Pons (tissue), 1 donor: ENCODE measurements around the gene F12.
A peak's percentile ranks its signal among the peaks of the same experiment; 100 is the strongest.

Experiments
- DNase-seq: peaks from one replicate; pipeline ENCODE4 v3.0.0-alpha.2; 2016; ENCODE audit warnings: low spot score

F12 gene

DNA sequence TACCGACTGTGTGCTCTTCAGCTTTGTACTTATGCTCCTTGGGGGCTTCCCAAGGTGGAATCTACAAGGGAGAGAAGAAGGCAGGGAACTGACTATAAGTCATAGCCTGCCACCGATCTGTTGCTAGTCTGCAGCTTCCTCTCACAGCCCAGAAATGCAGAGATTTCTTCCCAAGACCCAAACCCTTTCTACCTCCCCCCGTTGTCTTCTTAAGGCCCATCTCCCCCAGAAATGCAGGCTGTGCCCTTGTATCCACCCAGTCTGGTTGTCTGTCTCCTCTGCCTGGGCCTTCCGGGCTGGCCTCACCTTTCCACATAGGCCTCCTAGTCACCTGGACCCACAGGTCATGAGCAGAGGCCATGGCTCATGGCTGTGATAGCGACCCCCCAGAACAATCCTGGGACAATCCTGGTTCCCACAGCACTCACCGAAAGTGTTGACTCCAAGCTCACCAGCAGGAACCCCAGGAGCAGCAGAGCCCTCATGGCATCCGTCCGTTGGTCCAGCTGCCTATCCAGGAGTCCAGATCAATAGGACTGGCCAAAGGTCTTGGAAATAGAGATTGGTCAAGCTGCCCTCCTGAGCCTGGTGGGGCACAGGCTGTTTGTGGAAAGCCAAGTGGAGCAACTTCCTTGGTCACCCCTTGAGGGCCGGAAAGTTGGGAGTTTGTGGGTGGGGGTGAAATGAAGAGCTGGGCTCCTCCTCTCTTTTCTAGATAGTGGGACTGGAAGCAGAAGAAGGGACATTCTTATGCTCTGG, at the start of gene F12:
TSS of gene F12 (minus strand) at position 522 of the 759 bp plus-strand sequence. CDS start at position 485, 37 bp downstream.
- no peak for DNase-seq

DNA sequence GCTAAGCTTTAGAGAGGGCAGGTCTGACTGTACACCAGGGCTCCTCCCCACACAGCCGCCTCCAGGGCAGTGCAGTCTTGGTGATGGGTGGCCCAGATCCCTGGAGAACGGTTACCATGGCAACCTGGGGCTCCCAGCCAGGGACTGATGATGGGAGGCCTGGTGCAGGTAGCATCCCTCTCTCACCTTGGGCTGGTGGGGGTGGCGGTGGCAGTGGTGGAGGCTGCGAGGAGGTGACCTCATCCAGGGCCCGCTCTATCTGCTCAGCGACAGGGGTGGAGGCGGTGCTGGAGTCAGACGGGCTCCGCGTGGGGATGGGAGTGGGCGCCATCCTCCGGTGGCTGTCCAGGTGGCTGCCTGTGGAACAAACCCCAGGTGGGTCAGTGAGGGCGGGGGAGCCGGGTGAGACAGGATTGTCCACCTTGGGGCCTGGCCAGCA, 49.6 kb upstream of the F12 start:
- no peak for DNase-seq

DNA sequence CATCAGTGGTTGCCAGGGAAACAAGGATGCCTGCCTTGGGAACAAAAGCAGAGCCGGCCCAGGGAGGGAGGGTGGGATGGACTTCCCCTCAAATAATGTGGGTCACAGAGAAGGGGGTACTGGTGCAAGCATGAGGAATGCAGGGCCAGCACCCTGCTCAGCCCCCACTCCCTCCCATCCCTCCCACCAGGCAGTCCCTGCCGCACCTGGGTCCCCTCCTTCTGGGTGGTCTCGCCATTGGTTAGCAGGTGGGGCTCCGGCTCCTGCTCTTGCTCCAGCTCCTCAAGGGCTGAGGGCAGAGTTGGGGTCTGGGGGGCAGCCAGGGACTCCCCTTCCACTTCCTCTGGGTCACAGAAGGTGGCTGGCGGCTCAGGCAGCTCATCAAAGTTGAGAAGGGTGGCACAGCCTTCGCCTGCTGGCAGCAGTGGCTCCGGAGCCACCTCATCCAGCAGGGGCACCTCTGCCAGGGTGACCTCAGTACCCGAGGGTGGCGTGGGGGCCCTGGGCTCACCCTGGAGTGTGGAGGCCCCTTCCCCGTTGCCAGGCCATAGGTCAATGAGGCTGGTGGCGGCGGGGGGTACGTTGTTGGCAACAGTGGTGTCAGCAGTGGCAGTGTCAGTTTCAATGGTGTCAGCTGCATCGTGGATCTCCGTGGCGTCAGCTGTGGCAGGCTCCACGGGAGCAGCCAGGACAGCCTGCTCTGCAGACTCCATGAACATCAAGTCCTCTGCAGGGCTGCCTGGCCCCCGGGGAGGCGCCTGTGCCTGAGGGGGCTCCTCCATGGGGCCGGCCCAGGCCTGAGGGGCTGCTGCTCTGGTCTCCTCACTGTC, 48.7 kb upstream of the F12 start:
- DNase-seq: no peak

DNA sequence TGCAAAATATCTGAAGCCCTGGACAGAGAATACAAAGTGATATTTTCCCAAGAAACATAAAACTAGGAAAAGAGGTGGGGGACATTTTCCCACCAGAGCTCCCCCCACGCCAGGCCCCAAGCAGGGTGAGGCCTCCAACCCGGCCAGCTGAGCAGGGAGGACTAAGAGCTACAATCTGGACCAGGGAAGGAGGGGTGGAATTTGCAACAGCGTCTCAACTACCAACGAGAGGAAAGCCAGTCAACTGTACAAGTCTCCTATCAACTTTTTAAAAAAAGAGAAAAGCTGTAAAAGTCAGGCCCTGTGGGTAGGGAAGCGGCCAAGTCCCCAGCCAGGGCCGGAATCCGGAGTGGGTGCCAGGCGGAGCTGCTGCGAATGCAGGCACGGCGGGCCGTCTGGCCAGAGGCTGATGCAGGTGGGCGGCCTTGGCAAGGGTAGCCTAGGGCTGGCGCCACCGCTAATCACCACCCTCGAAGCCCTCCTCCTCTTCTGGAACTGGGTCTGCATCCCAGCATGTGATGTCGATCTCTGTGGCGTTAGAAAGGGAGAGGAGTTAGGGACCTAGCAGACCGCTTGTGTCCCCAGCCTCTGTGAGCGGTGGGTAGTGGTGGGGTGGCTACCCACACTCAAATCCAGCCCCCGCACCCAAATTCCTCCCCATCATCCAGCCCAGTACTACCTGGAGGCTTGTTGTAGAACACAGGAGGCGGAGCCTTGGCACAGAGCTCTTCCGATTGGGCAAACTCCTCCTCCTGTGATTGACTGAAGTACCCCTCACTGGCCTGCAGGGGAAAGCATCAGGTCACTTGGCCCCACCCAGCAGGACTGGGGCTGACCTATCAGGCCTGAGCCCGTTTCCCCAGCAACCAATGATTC, 47.9 kb upstream of the F12 start:
- peak; percentile 96 for DNase-seq

DNA sequence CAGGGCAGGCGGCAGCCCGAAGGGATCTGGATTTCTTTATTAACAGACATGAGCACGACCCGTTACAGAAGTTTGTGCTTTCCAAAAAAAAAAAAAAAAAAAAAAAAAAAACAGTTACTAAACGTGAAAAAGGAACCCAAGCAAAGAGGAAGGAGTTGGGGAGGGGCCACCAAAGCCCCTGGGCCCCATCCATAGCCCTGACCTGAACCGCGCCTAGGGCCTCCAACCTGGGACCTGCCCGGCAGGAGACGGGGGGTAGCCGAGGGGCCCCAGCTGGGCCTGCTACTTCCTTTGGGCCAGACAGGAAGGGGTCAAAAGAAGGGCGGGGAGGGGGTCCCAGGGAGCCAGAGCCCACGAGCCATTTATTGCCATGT, 47.2 kb upstream of the F12 start:
- DNase-seq: no peak

DNA sequence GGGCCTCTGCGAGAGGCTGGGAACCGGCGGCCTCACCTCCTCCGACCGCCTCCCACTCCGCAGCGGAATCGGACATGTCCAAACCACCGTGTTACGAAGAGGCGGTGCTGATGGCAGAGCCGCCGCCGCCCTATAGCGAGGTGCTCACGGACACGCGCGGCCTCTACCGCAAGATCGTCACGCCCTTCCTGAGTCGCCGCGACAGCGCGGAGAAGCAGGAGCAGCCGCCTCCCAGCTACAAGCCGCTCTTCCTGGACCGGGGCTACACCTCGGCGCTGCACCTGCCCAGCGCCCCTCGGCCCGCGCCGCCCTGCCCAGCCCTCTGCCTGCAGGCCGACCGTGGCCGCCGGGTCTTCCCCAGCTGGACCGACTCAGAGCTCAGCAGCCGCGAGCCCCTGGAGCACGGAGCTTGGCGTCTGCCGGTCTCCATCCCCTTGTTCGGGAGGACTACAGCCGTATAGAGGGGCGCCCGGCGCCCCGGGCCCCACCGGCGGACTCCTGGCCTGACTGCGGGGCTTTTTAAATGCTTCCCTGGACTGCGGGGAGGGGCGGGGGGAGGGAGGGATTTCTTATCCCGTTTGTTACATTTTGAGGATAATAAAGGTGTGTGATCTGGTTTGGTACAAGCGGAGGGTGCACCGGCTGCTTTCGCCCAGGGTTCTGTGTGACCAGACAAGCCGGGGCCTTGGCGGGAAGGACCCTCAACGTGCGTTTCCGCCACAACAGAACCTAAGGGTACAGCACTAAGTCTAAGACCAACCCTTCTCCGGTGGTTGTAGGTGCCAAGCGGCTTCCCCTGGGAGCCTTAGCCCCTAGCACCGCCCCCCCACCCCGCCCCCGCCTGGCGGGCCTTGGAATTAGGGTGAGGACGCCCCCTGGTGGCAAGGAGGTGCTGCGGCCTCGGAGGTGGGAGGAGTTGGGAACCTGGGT, 46.6 kb upstream of the F12 start:
- DNase-seq: peak; percentile 76

DNA sequence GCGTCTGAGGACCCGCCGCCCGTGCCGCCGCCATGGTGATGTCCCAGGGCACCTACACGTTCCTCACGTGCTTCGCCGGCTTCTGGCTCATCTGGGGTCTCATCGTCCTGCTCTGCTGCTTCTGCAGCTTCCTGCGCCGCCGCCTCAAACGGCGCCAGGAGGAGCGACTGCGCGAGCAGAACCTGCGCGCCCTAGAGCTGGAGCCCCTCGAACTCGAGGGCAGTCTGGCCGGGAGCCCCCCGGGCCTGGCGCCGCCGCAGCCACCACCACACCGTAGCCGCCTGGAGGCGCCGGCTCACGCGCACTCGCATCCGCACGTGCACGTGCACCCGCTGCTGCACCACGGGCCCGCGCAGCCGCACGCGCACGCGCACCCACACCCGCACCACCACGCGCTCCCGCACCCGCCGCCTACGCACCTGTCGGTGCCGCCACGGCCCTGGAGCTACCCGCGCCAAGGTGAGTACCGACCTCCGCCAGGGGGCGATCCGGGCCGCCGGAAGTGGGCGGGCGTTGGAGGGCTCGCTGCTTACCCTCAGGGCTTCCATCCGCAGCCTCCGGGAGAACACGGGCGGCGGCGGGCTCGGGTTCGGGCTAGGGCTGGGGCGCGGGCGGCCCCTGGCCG, 45.8 kb upstream of the F12 start:
- DNase-seq: no peak

DNA sequence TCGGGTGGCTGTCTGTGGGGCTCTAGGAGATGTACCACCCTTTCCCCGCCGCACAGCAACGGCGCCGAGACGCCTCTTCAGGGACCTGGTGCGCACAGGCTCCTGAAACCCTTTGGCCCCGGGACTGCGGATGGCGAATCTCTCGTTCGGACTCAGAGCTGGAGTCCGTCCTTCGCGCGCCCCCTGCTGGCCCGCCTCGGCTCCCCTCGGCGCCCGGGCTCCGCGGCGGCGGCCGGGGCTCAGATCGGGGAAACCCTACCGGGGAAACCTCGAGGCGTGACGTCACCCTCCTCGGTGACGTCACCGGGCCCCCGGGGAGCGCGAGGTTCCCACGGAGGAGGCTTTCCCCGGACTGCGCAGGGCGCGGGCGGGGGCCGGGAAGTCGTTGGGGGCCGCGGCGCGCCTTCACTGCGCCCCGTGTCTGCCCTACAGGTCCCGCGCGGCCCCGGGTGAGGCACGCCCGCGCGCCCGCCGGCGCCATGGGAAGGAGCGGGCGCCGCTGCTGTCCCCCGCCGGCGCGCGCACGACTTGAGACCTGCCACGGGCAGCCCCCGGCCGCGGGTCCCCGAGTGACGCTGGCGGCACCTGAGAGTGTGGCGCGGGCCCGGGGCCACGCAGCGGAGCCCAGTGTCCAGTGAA, 45.2 kb upstream of the F12 start:
- DNase-seq: peak; percentile 73

DNA sequence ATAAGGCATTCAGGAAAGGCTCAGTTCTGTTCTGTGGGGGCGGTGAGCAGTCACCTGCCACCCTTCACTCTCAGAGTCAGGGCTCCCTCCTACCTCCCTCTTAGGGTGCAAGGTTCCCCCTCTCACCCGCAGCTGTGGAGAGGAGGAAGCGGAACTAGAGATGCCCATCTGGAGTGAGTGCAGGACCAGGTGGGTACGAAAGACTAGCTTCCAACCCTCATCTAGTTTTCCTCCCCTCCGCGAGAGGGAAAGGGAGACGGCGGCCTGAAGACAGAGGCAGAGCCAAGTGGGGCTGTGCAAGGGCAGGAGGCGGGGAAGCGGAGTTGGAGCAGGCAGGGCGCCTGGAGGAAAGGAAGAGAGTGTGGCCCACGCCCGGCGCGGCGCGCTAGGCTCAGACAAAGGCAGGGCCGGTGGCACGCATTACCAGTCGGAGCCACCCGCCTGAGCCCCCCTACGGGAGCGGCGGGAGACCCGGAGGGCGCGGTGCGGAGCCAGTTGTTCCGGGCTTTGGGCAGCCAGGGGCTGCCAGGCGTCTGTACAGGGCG, 44.6 kb upstream of the F12 start:
- no peak for DNase-seq

DNA sequence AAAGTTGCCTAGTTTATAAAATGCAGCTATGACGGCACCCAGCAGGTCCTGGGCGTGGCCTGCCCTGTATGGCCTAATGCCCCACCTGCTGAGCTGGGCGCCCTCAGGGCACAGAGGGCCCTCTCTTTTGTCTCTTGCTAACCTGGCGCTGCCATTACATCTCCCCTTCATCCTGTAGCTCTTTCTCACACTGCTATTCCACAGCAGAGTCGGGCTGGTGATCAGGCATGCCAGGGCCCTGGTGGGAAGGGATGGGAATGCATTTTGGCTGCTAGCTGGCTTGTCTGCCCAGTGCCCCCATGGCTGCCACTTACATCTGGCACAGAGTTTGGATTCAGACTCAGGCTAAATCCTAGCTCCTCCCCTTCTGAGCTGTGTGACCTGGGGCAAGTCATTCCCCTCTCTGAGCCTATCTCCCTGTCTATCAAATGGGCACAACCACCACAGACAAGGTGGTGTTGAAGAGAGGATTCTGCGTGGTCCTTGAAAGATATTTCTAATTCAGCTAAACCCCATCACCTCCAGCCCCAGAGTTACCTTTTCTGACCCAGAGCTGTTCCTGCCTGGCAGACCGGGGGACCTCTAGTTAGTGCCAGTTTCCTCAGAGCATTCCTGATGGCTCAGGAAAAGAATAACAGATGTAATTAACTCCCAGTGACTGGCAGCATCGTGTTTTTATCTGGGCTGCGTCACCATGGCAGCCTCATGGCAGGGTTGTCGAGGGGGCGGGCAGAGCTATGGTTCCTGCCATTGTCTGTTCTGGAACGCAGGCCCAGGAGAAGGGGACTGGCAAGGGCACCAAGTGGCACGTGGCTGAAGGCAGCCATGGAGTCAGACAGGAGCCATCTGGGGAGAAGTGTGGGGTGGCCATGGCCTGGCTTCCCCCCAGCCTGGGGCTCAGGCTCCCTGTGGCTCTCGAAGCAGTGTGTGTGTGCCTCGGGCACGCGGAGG, 43.6 kb upstream of the F12 start:
- DNase-seq: no peak

DNA sequence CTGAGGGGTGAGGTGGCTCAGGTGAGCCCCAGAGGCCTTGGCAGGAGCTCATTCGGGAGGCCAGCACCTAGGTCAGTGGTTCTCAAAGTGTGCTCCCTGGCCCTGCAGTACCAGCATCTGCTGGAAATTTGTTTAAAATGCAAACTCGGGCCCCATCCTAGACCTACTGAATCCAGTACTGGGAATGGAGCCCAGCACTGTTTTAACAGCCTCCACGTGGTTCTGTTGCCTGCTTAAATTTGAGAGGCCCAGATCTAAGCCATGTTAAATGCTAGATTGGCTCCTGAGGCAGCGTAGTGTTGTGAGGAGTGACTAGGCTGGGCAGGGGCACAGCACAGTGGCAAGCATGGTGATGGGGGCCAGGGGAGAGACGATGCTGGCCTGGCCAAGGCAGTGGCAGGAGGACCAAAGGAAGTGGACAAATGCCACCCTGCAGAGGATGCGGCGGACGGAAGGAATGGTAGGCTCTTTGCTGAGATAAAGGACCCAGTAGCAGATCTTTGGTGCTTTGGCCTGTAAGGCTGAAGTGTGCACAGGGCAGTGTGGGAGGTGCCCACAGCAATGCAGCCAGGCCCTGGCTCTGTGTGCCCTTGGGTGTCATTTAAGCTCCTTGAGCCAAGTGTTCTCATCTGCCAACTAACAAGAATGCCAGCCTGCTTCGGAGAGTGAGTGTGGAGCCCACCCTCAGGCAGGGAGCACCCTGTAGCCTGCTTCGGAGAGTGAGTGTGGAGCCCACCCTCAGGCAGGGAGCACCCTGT, 41.5 kb upstream of the F12 start:
- DNase-seq: no peak

DNA sequence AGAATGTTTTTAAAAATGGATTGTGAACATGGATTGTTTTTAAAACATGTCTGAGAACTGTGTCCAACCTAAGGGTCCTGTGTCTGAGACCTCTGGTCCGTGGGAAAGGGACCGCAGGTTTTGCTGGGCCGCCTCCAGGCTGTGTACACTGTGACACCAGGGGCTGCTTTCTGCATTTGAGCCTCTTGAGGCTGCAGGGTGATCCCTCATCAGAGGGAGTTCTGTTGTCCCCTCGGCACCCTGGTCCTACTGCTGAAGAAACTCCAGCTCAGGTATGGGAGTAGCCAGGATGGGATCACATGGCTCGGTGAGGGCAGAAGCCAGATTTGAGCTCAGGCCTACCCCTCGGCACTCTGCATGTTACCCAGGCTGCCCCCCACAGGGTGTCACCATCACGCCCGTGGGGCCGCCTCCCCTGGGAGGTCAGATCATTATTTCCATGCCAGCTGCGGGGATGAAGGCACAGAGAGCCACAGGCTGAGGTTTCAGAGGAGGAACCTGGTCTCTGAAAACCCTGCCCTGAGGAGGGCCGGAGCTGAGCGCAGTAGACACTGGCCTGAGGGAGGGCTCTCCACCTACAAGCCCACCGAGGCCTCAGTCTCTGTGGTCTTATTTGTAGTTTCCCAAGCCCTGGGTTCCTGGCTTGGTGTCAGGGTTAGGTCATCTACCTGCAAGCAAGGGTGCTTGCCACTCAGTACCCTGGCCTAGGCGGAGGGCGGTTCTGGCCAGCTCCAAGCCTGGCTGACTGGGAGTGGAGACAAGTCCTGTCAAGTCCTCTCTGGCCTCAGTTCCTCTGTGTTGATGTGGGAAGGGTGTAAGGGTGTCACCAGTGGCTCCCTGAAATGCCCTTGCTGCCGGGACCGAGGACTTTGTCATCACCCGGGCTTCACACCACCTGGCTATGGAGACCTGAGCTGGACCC, 40.0 kb upstream of the F12 start:
- no peak for DNase-seq

DNA sequence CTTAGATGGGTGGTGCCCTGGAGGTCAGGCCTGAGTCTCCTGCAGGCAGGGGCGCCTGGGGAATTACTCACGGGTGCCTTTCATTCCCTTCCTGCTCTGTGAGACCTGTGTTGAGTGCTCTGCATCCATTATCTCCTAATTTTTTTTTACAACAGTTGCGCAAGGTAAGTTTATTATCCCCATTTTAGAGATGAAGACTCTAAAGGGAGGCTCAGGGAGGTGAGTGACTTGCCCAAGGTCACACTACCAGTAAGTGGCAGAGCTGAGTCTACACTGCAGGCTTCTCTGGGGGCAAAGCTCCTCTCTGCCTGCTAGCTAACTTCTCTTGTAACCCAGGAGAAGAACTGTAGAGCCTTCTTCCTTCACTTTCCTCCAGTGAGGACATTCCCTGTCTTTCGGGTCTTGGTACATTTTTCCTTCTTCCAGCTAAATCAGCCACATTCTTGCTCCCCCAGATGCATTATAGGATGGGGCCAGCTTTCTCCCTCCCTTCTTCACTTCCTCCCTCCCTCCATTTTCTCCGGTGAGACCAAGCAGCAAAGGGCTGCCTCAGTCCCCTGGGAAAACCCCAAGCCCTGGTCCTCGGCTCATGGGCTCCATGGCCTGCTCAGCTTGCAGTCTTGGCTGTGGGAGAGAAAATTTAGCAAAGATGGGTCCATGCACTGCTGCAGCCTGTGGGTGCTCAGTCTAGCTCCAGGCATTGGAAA, 39.0 kb upstream of the F12 start:
- no peak for DNase-seq

DNA sequence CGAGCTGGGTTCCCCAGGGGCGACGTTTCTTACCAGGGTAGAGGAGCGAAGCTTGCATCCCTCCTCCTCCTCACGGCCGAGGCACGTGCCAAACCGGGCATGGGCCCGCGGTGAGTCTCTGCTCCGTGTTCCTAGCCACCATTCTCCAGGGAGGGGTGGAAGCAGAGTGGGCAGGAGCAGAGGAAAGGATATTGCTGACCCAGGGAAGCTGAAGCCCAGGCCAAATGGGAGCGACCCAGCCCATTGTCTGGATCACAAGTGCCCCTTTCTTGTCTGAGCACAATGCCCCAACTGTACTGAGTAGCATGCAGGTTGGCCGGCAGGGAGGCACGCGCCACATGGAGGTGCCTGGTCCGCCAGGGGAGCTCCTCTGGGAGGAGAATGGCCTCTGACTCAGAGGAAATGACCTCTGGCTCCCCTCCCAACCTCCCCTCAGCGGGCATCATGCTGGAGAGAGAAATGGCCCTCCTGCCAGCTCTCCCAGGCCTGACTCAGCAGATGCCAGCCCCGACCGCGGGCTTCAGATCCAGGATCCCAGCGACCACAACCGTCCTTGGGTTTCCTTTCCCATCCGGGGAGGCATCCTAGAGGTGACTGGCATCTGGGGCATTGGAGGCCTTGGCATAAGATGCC, 38.4 kb upstream of the F12 start:
- DNase-seq: peak; percentile 95

DNA sequence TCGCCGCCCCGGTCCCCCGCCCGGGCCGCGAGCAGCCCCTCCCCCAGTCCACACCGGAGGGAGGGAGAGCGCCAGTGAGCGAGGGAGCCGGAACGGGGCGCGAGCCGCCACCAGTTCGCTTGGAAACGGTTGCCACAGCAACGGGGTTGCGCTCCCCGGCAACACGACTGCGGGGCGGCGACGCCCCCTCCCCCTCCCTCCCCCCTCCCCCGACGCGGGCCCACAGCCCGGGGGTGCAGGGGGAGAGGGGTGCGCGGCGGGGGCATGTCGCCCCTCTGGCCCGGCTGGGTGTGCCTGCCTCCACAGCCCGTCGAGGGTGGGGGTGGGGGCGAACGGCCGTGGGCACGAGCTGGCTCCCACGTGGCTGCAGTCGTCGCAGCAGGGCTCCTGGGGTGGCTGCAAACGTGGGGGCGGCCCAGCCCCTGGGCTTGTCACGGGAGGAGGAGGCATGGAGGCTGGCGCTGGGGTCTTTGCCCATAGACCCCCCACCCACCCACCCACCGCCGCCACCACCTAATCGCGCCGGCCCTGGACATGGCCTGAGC, 37.8 kb upstream of the F12 start:
- DNase-seq: peak; percentile 50
